ENCODE results near the gene TFF2.

The TFF2 gene

DNA sequence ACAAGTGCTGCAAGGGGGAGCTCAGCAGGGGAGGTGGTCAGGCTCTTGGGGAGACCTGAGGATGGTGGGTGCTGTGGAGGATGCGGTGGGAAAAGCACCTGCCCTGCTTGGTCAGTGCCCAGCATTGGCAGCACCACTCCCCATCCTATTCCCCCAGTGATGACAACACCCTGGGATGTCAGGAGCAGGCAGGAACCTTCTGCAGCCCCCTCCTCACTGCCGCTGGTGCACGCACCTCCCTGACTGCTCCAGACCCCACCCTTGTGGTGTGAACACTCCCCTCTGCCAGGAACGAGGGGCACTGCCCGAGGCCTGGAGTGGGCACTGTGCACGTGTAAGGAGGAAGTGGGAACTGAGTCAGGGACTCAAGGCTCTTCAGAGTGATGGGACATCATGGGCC, 32.5 kb upstream of the TFF2 start:
- no peak for DNase-seq

DNA sequence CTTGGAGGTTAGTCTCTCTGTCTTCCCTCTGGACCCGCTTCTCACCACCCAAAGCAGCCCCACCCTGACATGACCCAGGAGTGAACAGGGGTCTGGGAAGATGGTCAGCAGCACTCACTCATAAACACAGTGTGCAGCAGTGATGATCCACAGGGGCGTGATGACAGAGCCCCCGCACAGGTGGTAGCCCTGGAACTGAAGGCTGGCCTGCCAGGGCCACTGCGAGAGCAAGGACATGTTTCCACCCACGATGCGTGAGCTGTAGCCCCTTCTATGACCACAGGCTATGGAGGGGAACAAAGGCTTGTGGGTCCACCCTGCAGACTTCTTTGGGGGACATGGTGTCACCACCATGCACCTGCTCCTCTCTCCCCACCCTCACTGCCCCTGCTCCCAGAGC, 32.1 kb upstream of the TFF2 start:
- DNase-seq, result no peak

GRCh38 chr21:42381347-42381984, 30.7 kb upstream of the TFF2 start:
- DNase-seq, result no peak

DNA sequence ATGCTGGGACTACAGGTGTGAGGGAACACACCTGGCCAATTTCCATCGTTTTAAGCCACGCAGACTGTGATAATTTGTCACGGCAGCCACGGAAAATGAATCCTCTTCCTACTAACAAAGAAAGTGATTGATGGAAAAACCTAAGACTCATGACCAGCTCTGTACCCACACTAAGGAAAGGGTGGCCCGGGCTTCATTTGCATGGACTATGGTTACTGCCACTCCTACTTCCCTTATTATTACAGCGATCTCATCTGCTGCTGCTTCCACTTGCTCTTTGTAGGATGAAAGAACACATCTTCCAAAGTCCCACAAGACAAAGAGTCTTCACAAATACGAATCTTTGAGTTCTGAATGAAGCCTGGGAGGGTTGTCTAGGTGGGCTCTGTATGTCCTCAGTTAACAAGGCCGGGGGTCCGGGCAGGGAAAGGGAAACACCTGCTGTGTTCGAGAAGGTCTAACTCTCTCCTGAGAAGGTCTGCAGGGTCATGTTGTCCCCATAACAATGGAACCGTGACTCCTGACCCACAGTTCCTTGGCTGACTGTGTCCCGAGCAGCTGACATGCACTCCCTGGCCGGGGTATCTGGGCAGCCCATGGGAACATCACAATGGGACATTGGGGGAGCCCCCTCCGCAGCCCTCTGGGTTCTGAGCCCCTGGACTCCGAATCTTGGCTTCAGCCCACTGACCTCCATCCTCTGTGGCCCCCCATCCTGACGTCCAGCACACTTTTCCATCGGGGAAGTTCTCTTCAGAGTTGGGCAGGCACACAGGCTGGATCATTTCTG, 28.8 kb upstream of the TFF2 start:
- DNase-seq, result no peak

- no peak for DNase-seq
Measured at GRCh38 chr21:42378418-42378817, 27.6 kb upstream of the TFF2 start.

GRCh38 chr21:42377951-42378340, 27.2 kb upstream of the TFF2 start:
- DNase-seq, result no peak

GRCh38 chr21:42377211-42377950, 26.6 kb upstream of the TFF2 start:
- DNase-seq, result no peak

GRCh38 chr21:42376338-42376982, 25.7 kb upstream of the TFF2 start:
- no peak for DNase-seq

DNA sequence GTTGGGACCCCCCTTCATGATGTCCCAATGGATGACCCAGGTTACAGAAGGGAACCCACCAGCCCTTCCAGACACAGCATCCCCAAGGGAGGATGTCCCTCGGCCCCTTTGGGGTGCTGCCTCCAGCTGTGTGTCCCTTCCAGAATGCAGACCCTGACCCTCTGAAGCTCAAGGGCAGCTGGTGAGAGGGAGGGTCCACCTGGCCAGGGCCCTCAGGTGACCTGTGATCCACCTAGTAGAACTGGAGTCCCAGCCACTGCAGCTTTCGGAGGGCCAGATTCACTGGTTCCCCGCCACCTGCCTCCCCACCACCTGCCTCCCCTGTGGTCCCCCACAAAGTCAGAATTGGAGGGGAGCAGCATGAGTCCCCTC, 25.2 kb upstream of the TFF2 start:
- no peak for DNase-seq

DNA sequence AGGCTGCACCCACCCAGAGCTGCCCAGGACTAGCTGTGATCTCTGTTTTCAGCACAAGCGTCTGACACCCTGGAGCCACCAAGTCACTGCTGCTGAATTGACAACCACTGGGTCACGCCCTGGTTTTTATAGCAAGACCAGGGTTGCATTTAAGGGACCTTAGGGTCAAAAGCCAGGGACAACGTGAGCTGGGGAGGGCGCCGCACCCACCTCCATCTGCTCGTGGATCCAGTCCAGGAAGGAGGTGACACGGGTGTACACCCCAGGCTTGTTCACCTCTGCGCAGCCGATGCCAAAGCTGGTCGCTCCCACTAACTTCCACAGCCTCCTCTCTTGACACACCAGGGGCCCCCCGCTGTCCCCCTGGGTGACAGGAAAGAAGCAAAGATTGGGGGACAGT, 24.7 kb upstream of the TFF2 start:
- no peak for DNase-seq

- DNase-seq, result no peak
Measured at GRCh38 chr21:42374864-42375499, 24.2 kb upstream of the TFF2 start.

- no peak for DNase-seq
Measured at GRCh38 chr21:42374457-42374856, 23.7 kb upstream of the TFF2 start.

DNA sequence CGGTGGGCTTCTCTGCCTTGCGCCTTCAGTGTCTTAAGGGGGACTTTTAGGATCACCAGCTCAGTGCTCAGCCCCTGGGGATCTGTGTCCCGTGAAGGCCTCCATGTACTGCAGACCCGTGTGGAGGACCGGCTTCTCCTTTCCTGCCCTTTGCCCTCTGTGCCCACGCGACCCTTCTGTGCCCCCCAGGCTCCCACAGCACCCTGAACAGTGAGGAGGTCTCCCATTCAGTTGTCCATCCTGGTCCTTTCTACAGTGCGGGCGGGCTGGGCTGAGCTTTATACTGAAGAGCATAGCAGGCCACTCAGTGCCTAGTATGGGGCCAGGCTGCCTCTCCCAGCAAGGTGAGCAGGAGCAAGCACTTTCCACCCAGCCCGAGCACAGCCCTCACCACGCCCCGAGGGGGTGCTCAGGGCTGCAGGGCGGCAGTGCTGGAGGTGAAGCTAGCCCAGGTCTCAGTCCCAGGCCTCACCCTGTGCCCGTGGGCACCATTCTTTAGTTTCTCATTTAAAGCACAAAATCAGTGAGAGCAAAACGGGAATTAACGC, 23.2 kb upstream of the TFF2 start:
- no peak for DNase-seq

DNA sequence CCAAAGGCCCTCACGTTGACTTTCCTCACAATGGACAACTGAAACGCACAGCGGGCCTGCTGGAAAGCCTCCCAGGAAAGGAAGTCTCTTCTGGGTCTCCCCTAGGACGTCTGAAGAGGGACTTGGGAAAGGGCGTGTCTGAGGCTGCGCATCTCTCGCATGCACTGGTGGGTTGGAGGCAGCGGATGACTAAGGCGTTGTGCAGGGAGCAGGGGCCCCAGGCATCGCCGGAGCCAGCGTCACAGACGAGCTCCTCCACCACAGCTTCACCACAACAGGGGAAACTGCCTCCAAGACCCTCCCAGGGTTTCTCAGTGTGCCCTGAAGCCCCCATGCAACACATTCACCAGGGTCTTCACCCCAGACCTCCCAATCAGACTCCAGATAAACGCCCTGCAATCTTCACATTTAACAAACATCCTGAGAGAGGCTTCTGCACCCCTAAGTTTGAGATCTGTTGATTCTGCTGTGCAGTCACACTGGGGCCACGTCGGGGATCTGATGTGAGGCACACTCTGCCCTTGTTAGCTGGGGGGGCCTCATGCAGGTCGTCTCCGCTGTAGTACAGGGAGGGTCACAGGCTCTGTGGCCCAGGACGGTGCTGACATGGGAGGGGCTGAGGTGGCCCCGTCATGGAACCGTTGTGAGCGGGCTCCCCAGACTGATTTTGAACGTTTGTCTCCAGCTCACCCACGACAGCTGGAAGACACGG, 22.6 kb upstream of the TFF2 start:
- DNase-seq, result peak in 1 of 2 donors; percentile 47

DNA sequence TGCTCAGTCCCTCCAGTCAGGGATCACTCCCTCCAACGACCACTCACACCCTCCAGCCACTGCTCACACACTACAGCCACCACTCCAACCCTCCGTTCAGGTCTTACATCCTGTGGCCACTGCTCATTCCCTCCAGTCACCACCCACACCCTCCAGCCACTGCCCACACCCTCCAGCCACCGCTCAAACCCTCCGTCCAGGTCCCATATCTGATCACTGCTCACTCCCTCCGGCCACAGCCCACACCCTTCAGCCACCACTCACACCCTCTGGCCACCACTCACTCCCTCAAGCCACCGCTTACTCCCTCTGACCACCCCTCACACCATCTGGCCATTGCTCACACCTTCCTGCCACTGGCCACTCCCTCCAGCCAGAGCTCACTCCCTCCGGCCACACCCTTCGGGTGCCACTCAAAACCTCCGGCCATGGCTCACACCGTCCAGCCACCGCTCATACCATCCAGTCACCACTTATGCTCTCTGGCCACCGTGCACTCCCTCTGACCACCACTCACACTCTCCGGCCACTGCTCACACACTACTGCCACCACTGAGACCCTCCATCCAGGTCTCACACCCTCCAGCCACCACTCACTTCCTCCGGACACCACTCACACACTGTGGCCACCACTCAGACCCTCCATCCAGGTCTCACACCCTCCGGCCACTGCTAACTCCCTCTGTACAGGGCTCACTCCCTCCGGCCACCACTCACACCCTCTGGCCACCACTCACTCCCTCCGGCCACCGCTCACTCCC, 20.3 kb upstream of the TFF2 start:
- DNase-seq, result no peak

DNA sequence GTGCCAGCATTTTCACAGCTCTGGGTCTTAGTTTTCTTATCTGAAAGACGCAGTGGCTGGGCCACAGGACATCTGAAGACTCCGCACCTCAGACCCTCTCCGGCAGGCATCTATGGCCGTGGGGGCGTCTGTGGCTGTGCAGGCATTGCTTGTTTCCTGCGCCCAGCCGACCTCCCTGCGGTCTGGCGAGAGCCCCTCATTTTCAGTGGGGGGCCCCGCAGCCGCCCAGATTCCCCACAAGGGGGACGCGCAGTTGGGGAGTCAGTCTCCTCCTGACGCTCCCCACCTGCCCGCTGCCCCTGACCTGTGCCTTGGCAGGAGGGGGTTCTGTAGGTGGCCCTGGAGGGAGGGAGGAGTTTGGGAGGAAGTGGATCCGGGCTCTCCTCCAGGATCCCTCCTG, 19.0 kb upstream of the TFF2 start:
- DNase-seq, result no peak

DNA sequence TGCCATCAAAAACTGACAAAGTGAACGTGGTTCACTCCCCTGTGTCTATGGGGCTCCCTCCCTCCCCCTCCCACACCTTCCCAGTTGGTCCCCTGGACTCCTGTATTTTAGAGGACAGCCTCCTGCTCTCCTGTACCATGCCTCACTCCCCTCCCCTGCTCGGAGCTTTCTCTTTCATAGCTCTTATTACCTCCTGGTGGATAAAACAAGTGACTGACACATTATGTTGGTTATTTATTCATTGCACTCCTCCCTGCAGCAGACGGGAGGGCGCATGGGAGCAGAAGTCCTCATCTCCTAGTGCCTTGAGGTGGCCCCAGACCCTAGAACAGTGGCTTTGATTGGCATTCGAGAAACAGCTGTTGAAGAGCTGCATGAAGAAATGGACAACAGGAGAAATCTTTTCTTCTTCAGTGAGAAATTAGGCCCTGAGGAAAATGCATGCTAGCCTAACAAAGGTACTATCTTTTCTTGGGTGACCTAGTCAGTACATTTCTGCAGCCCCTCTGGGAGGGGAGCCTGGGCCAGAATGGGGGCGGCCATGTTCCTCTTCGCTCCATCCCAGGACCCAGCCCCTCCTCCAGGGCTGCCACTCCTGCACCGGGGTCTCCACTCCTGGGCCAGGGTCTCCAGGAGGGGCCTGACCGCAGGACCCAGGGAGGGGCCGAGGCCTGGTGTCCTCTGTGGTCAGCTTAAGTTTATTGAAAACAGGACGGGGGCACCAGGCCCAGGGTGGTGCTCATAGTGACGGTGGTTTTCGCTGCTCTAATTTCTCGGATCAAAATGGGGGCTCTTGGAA, 16.8 kb upstream of the TFF2 start:
- no peak for DNase-seq

- DNase-seq, result no peak
Measured at GRCh38 chr21:42366292-42367010, 15.7 kb upstream of the TFF2 start, which contains the start of gene TFF1. Gene TFF1 (minus strand): TSS chr21:42366535. CDS start chr21:42366495, 40 bp downstream.

DNA sequence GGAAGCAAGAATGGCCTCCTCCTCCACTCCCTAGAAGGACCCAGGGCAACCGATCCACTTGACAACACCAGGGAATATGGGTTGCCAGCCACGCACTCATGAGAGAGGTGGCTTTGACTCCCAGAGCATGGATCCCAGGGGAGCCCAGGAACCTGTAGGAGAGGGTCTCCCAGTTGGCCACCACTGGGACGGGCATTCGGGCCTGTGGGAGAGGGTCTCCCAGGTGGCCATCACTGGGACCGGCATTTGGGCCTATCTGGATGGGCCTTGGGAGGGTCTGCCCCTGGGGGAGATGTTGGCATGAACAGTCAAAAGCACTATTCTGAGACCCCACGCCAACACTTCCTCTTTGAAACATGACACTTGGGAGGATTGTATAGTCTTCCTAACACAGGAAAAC, 15.0 kb upstream of the TFF2 start:
- no peak for DNase-seq

Data from stimulated activated CD4-positive, alpha-beta T cell treated with anti-CD3 and anti-CD28 coated beads, Interleukin-2, amount 100 ng/mL, for 48 hours (primary cell).